Fibroblast of the aortic adventitia (primary cell): Measurements from ENCODE around the gene MYLK2. TPM values are rescaled to one million over a fixed set of nuclear protein-coding genes. Genes with fewer than 3 reads are reported as not detected.

ENCODE experiments used
- DNase-seq: peaks from one replicate; pipeline ENCODE4 v3.0.0-alpha.2; 2010; ENCODE audit warnings: low read depth
- H3K4me3 ChIP-seq: 2 replicates; pipeline ENCODE4 v1.5.1; 2011; ENCODE audit warnings: low read depth, mild to moderate bottlenecking, control low read depth, low read length, moderate library complexity
- CTCF ChIP-seq: IDR thresholded peaks from 2 replicates; pipeline ENCODE4 v1.5.1; 2011; ENCODE audit warnings: mild to moderate bottlenecking, low read length, control low read depth, inconsistent platforms; ENCODE audit not compliant: insufficient read depth
- total RNA-seq: library from RNA; depleted of rRNA; stranded (reverse); fragments of >200 nt; gene quantifications from 2 replicates; pipeline ENCODE4 v1.2.3, GENCODE V29; 2012; ENCODE audit warnings: low replicate concordance

The MYLK2 gene
- total RNA-seq, 1 donor = 0.18 TPM

GRCh38 chr20:31784354-31785044, 34.7 kb upstream of the MYLK2 start:
- no peak for TF ChIP-seq CTCF
- no peak overlapping the region for H3K4me3 ChIP-seq
- DNase-seq = no peak

DNA sequence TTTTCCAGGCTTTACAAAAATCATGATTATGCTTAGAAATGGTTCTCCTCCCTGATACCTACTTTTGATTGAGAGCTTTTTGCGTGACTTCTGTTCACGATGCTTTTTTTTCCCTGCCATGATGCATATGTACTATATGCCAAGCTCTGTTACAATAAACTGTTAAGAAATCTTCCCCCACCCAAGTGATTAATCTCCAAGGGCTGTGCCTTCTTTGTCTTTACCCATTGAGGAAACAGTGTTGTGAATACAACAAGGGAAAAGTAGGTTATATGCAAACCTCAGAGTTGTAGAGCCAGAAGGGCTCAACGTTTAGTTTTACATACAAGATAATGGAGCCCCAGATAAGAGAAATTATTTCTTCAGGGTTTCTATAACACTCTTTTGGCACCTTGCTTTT, 34.1 kb upstream of the MYLK2 start:
- H3K4me3 ChIP-seq = no peak overlapping the region
- TF ChIP-seq CTCF = no peak
- DNase-seq = no peak

DNA sequence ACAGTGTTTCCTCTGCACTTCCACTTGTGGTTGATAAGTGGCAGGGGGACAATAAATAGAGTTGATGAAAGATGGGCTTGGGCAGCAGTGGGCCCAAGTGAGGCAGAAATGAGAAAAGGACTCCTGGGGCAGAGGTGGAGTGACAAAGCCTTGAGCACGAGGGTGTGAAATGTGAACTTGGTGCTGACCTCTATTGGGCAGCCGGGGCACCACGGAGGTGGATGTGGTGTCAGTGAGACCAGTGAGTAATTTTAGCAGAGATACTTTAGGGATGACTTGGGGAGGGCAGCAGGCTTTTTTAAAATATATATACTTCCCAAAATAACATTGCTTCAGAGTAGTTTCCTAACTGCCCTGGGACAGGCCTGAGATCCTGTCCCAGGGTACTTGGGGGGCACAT, 30.6 kb upstream of the MYLK2 start:
- no peak overlapping the region for H3K4me3 ChIP-seq
- DNase-seq = peak; percentile 41
- TF ChIP-seq CTCF = peak; percentile 25

DNA sequence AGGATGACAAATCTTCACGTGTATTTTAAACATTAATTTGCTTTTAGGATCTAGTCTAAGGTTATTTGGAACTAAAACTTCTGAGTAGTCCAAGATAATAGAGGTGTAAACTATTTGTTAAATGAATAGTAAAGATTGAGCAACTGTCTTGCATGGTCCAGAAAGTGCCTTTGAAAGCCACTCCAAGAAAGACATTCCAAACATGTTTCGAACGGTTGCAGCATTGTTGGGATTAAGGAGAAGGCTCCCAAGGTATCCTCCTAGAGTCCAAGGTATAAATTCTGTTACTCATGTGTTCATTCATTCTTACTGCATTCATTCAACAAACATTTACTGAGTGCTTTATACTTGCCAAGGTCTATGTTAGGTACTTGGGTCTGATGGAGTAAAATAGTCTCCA, 28.8 kb upstream of the MYLK2 start:
- no peak overlapping the region for H3K4me3 ChIP-seq
- DNase-seq = peak; percentile 63
- TF ChIP-seq CTCF = no peak

GRCh38 chr20:31797364-31797763, 21.8 kb upstream of the MYLK2 start:
- H3K4me3 ChIP-seq = no peak overlapping the region
- DNase-seq = no peak
- no peak for TF ChIP-seq CTCF

DNA sequence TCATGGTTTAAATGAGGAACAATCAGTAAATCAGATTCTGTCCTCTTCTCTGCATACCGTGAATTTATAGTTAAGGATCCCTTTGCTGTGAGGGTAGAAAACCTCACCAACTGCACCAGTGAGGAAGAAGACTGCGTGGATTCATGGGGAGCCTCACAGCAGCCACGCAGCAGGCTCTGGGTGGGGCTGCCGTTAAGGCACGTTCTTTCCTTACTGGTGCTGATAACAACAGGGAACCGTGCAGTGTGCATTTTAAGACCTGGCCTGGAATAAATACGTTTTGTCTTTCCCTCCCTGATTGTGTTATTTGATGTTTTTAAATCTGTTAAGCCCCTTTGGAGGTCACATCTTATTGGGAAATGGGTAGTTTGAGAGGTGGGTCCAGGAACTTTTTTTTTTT, 17.6 kb upstream of the MYLK2 start:
- DNase-seq = no peak
- no peak for TF ChIP-seq CTCF
- H3K4me3 ChIP-seq = no peak overlapping the region
